ENCODE results near the gene PMAIP1. TPM values are rescaled to one million over a fixed set of nuclear protein-coding genes. Genes with fewer than 3 reads are reported as not detected.

The PMAIP1 gene
- total and polyA plus RNA-seq, 2 of the 8 experiments (the other 6 are each of a cell fraction or from before 2014, with no cell fraction given), result 51.7 to 84.1 TPM

GRCh38 chr18:59885579-59886163 lies 14.1 kb upstream of the PMAIP1 start:
- POLR2A ChIA-PET (ENCODE audit: partially characterized antibody), result interaction anchor here (9.8 kb wide), 1 partner anchor 14 kb away, joined by 72 read pairs; the partner anchor contains the start of gene PMAIP1
- no peak overlapping the region for H3K4me2 ChIP-seq (ENCODE audit: insufficient read depth in 1 of 2, low read depth in 2 of 2, low read length in 2 of 2)
- no peak overlapping the region for H3K23ac ChIP-seq (ENCODE audit: insufficient read length)

More at GRCh38 chr18:59885579-59886163, 14.1 kb upstream of the PMAIP1 start:
- Histone ChIP-seq H3K4me3 (ENCODE audit: extremely low read depth in 1 of 4, insufficient read depth in 2 of 4, low read depth in 3 of 4, low read length in 4 of 4) (no peak overlapping the region), H3K18ac (ENCODE audit: extremely low read depth, low read length) (no peak overlapping the region; the same call in 1 of the 2 replicates), H4K20me1 (replicated peaks in 1 of 2; ENCODE audit: control insufficient read depth in 1 of 2, insufficient read depth in 2 of 2, low read length in 2 of 2) (no peaks in the 10 kb centered on the region), H4K8ac (ENCODE audit: extremely low read depth, insufficient read depth, low read length) (no peak overlapping the region), H3K9ac (replicated peaks in 1 of 4; ENCODE audit: extremely low read depth in 1 of 4, low read depth in 3 of 4, low read length in 3 of 4) (no peak overlapping the region), H3K4me1 (replicated peaks in 1 of 4; ENCODE audit: control insufficient read depth in 3 of 4, insufficient read depth in 4 of 4, low read length in 3 of 4) (peaks cover 0 to 9% (median 7%) of the 10 kb centered on the region in 4 experiments; a peak in 4 of 7 replicates), H2BK20ac (ENCODE audit: low read length) (no peak overlapping the region), H2BK12ac (ENCODE audit: low read depth, low read length) (no peak overlapping the region), H3K36me3 (ENCODE audit: control insufficient read depth in 2 of 4, insufficient read depth in 4 of 4, low read length in 3 of 4) (no peaks in the 10 kb centered on the region), H2BK15ac (ENCODE audit: low read length) (no peak overlapping the region), H3K79me1 (ENCODE audit: low read depth, low read length) (no peaks in the 10 kb centered on the region), H3K56ac (replicated peaks; ENCODE audit: insufficient read length, low read depth, low read length) (no peak overlapping the region), H2AK5ac (ENCODE audit: low read depth, low read length) (no peak overlapping the region), H3K14ac (ENCODE audit: insufficient read length) (no peak overlapping the region), H2BK120ac (replicated peaks; ENCODE audit: low read depth, low read length) (no peak overlapping the region), H3K4ac (replicated peaks; ENCODE audit: insufficient read length, low read depth, low read length) (no peak overlapping the region), H3K9me3 (ENCODE audit: insufficient read depth in 2 of 2, low read depth in 1 of 2, low read length in 1 of 2) (no peaks in the 10 kb centered on the region), H4K91ac (replicated peaks; ENCODE audit: insufficient read length, low read length) (no peak overlapping the region), H3K27ac (ENCODE audit: low read depth, low read length) (no peak overlapping the region), H3K27me3 (replicated peaks in 1 of 4; ENCODE audit: control insufficient read depth in 3 of 4, extremely low read depth in 1 of 4, insufficient read depth in 3 of 4, low read length in 3 of 4) (peaks cover 0 to 4% (median 0%) of the 10 kb centered on the region in 4 experiments; a peak in 1 of 7 replicates), H4K5ac (ENCODE audit: insufficient read length, low read depth, low read length) (no peak overlapping the region), H2BK5ac (ENCODE audit: low read depth, low read length) (no peak overlapping the region), H3K79me2 (ENCODE audit: control insufficient read depth in 1 of 2, insufficient read depth in 2 of 2, low read length in 2 of 2) (no peaks in the 10 kb centered on the region), H3K23me2 (ENCODE audit: low read depth, low read length) (no peaks in the 10 kb centered on the region), H2AFZ (ENCODE audit: low read length) (no peak overlapping the region)
- WGBS, 2 experiments (ENCODE audit: extremely low coverage in 1 of 2, insufficient coverage in 1 of 2, insufficient read length in 1 of 2, insufficient replicate concordance in 2 of 2, low coverage in 1 of 2, low lambda C conversion rate in 2 of 2, missing lambda C conversion rate in 1 of 2), result 88% methylated on average over 6 of the region's 6 CpGs; no CpG with 5 or more reads in 1 of the 2 experiments
- TF ChIP-seq NRF1 (IDR thresholded peaks at IDR 0.05; ENCODE audit: low read depth, low read length), result no peak
- TF ChIP-seq JUND (IDR thresholded peaks at IDR 0.05; ENCODE audit: low read length), result no peak
- no peak for TF ChIP-seq POLR2AphosphoS5 (IDR thresholded peaks at IDR 0.05; ENCODE audit: low read depth, low read length)
- TF ChIP-seq FOSL1 (IDR thresholded peaks at IDR 0.05; ENCODE audit: insufficient read depth, low read depth, low read length), result no peak
- DNase-seq (ENCODE audit: low read depth in 1 of 2, low spot score in 2 of 2), result no peak
- CTCF ChIA-PET (ENCODE audit: partially characterized antibody), result interaction anchor here (0.6 to 1.1 kb wide), 3 partner anchors 12 to 189 kb away, joined by 3 read pairs; partner anchors contain the start of gene CCBE1
- no peak for FAIRE-seq
